Measurements from ENCODE around the gene MAP2K2.
A peak's percentile ranks its signal among the peaks of the same experiment; 100 is the strongest.
"Not testable (repeated sequence)": the region's sequence is repeated elsewhere in the genome, so short reads cannot be mapped to it uniquely, and the experiment has no call there.

Gene MAP2K2

DNA sequence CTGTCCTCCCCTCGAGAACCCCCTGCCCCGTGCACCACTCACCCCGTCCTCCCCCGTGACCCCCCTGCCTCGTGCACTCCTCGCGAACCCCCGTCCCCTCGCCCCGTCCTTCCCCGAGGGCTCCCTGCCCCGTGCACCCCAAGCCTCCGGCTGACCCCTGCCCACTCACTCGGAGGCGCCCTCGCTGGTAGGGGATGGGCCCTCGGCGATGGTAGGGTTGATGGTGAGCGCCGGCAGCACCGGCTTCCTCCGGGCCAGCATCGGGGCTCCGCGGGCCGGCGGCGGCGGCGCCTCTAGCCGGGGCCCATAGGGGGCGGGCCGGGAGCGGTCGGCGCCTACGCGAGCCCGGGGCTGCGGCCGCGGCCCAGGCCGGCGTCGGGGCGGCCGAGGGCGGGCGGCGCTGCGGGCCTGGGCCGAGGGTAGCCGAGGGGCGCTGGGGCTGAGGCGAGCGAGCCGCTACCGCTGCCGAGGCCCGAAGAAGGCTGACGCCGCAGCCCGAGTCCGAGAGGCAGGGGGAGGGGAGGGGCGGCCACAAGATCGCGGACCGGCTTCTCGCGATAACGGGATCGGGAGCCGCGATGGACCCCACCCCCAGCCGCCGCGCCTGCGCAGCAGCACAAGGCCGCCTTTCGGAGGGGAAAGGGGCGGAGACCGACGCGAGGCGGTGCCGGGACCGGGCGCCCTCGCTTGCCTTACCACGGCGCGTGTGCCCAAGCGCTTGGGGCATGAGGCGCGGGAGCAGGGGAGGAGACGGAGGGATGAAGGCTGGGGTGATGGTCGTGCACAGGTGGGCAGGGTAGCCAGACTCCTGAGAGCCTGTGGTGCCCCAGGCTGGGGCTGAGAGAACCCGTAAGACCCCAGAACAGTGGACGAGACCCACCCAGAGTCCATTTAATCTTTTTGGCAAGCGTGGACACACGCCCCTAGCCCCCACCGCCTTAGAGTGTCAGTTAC, at the start of gene MAP2K2:
Gene MAP2K2 (minus strand): TSS at position 508 of the 954 bp plus-strand sequence. CDS start 247 bp downstream, at position 261.
- peak; percentile 93 to 98 for DNase-seq

DNA sequence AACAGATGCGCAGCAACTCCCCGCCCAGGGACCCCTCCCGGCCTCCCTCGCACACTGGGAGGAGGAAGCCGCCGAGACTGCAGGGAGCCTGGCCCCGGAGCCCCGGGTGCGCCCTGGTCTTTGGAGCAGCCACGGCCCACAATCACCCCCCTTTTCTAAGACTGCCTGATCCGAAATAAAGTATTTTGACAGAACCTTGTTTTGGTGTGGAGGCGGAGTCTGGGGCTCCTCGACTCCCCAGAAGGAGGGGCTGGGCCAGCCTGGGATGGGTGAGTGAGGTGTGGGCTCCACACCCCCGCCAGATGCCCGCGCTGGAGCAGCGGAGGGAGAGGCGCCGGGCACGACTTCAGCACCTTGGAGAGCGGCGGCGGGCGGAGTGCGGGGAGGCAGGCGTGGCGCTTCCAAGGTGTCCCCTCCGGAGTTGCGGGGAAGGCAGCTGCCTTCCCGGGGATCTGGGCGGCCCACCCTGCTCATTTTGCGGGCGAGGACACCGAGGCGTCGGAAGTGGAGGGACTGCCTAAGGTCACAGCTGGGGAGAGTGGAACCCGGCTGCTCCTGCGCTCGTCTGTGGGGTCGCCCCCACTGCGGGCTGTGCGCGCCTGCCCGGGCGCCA, 49.0 kb upstream of the MAP2K2 start:
- DNase-seq: peak; percentile 30 to 70

DNA sequence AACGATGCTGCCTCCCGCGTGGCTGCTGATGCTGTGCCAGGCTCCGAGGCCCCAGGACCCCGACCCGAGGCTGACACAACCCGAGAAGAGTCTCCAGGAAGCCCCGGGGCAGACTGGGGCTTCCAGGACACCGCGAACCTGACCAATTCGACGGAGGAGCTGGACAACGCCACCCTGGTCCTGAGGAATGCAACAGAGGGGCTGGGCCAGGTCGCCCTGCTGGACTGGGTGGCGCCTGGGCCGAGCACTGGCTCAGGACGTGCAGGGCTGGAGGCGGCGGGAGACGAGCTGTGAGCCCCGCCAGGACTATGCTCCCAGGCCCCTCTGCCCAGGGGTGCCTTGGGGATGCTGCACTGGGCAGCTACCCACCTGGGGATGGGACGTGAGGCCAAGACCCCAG, 47.8 kb upstream of the MAP2K2 start:
- DNase-seq: no peak

DNA sequence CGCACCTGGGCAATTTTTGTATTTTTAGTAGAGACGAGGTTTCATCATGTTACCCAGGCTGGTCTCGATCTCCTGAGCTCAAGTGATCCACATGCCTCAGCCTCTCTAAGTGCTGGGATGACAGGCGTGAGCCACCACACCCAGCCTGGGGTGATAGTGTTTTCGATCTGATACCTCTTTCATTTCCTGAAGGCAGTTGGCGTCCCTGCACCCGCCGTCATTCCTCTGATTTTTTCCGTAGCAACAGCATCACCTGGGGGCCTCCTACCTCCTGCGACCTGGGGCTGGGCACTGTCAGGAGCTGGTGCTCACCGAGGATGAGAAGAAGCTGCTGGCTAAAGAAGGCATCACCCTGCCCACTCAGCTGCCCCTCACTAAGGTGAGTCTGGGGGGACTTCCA, 40.3 kb upstream of the MAP2K2 start:
- DNase-seq: no peak

DNA sequence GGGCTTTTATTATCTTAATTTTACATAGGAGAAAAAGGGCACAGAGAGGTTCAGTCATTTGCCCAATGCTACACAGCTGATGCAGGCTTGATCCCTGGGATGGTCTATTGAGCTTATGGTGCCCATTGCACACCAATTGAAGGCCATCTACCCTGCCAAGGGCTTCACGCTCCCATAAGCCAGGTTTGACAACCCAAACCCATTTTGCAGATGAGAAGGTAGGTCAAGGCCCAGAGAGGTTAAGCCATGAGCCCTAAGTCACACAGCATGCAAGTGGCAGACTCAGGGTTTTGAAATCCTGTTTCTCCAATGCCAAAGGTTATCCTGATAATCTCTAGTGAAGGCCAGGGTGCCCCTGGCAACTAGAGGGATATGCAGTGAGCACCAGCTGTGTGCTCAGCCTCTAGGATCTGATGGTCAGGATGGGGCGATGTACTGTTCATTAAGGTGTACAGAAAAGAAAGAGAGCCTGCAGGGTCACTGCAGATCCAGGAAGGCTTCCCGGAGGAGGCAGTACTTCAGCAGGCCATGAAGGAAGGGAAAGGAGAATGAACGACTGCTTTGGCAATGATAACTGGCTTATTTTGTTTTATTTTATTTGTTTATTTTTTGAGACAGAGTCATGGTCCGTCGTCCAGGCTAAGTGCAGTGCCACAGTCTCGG, 37.6 kb upstream of the MAP2K2 start:
- no peak for DNase-seq

DNA sequence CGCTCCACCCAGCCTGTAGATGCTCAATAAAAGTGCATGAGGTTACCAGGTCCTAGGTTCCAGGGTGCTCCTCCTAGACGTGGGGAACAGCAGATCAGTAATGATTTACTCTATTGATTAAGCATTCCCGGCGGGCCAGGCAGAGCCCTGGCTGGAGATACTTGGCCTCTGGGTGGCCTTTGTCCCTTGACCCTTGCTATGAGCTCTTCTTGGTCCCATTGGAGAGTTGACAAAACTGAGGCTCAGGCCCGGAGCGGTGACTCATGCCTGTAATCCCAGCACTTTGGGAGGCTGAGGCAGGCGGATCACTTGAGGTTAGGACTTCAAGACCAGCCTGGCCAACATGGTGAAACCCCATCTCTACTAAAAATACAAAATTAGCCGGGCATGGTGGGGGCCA, 34.0 kb upstream of the MAP2K2 start:
- DNase-seq: not testable (repeated sequence)

DNA sequence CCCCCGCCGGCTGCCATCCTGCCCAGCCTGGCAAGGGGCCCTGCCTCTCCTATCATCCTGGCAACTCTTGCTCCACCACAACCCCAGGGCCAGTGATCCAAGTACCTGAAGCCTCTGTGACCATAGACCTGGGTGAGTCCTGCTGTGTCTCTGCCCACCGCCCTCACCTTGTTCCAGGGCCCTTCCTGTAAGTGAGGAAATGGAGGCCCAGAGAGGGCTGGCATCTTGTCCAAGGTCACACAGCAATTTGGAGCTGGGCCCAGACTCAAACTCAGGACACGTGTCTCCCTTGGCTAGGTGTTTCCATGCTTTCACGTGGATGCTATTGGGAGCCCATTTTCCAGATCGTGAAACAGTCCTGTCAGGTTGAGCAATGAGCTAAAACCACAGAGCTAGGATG, 33.2 kb upstream of the MAP2K2 start:
- no peak for DNase-seq

DNA sequence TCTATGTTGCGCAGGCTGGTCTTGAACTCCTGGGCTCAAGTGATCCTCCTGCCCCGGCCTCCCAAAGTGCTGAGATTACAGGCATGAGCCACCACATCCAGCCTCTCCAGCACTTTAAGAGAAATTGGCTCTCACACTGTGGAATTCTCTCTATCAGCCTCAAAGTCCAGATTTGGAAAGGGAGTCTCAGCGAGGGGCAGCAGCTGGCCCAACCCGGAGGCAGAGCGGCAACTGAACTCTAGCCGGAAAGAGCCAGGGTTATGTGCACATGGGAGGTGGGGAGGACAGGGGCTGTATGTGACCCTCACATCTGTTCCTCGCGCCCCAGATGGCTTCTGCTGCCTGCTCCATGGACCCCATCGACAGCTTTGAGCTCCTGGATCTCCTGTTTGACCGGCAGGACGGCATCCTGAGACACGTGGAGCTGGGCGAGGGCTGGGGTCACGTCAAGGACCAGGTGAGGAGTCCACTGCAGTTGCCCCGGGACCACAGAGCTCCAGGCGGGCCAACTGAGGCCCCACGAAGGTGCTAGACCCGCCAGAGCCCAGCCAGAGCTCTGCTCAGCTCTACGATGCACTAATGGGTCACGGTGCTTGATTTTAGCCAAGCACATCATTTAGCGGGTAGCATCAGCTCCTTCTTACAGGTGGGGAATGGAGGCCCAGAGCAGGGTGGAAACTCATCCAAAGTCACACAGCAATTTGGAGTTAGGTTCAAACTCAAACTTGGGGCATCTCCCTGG, 30.8 kb upstream of the MAP2K2 start:
- no peak for DNase-seq

DNA sequence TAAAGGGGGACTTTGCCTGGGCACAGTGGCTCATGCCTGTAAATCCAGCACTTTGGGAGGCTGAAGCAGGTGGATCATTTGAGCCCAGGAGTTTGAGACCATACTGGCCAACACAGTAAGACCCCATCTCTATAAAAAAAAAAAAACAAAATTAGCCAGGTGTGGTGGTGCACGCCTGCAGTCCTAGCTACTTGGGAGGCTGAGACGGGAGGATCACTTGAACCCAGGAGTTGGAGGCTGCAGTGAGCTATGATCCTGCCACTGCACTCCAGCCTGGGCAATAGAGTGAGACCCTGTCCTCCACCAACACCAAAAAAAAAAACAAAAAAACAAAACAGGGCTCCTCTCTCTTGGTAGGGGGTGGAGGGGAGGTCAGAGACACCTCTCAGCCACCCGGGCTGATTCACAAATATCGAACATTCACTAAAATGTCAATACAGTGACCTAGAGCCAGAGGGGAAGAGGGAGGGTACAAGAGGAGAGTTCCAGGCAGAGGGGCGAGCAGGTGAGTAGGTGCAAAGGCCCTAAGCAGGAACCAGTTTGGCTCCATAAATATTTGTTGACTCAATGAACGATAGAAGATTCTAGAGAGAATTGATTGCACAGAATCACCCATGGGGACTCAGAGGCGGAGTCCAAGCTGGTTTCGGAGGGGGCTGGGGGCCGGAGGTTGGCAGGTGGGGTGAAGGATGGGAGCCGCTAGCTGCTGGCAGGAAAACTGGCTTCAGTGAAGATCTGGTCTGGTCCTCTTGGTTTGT, 28.5 kb upstream of the MAP2K2 start:
- no peak for DNase-seq

DNA sequence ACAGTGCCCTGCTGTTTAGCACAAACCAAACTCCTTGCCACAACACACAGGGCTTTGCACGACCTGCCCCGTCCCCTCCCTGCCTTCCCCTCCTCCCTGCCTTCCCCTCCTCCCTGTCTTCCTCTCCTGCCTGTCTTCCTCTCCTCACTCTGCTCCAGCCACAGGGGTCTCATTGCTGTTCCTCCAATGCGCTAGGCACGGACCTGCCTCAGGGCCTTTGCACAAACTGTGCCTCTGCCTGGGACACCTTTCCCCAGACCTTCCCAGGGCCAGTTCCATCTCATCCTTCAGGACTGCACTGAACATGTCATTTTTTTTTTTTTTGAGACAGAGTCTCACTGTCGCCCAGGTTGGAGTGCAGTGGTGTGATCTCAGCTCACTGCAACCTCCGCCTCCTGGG, 27.7 kb upstream of the MAP2K2 start:
- no peak for DNase-seq

DNA sequence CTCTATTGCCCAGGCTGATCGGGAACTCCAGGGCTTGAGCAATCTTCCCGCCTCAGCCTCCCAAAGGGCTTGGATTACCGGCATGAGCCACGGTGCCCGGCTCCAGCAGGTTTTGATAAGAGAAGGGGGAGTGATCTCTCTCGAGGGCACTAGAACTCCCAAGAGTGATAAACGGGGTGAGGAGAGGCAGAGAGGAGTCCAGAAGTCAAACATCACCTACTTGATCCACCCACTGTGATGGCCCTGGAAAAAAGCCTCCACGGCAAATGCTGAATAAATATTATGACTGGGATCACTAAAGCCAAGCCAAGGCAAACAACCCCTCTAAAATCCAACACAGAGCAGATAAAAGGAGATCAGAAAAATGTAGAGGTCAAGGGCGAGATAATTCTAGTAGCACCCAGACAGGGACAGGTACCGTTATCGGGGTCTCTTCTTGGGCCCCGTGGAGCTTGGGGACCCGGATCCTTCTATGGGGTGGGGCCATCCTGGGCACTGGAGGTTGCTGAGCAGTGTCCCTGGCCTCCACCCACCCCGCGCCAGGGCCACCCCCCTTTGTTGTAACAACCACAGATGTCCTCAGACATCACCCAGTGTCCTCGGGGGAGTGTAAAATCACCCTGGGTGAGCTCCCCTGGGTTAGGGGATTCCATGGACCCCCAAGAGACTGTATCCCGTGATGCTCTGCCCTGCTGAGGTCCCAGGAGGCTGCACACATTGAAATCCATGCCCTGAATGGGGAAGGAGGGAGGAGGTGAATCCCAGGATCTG, 25.8 kb upstream of the MAP2K2 start:
- DNase-seq: no peak

DNA sequence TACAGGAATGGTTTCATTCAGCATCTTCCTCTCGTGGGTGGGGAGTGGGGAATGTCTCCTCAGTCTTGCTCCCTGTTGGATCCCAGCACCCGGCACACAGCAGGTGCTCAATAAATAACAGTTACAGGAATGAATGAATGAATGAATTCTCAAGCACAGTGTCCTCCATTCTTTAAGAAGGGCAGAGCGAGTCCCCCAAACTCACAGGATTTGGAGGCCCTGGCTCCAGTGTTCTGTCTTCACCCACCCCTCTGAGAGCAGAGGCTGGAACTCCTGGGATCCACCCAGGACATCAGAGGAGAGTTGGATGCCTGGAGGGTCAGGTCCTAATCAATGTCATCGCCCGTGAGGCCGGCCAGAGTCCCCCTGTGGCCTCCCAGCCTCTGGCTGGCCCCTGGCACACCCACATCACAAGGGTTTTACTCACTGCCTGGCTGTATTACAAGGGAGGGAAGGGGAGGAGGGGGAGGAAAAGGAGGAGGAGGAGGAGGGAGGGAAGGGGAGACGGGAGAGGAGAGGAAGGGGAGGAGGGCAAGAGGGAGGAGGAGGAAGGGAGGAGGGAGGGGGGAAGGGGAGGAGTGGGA, 20.8 kb upstream of the MAP2K2 start:
- no peak for DNase-seq

DNA sequence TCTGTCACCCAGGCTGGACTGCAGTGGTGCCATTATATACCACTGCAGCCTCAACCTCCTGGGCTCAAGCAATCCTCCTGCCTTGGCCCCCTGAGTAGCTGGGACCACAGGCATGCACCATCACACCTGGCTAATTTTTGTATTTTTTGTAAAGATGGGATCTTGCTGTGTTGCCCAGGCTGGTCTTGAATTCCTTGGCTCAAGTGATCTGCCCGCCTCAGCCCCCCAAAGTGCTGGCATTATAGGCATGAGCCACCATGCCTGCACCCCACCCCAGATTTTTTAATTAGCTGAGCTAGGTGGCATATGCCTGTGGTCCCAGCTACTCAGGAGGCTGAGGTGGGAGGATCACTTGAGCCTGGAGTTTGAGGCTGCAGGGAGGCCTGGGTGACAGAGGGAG, 19.0 kb upstream of the MAP2K2 start:
- not testable (repeated sequence) for DNase-seq

DNA sequence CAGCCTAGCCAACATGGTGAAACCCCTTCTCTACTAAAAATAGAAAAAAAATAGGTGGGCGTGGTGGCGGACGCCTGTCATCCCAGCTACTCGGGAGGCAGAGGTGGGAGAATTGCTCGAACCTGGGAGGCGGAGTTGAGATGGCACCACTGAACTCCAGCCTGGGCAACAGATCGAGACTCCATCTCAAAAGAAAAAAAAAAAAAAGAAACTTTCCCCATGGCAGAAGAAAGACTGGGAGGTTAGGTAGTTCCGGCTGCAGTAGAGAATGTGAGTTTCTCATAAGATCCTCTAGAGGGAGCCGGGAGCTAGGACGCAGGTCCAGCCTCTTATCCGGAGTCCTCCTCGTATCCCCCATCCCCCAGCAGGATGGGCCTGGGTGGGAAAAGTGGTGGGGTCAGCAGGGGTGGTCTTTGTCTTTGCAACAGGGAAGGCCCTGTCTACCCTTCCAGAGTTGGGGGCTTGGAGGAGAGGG, 16.4 kb upstream of the MAP2K2 start:
- DNase-seq: no peak

DNA sequence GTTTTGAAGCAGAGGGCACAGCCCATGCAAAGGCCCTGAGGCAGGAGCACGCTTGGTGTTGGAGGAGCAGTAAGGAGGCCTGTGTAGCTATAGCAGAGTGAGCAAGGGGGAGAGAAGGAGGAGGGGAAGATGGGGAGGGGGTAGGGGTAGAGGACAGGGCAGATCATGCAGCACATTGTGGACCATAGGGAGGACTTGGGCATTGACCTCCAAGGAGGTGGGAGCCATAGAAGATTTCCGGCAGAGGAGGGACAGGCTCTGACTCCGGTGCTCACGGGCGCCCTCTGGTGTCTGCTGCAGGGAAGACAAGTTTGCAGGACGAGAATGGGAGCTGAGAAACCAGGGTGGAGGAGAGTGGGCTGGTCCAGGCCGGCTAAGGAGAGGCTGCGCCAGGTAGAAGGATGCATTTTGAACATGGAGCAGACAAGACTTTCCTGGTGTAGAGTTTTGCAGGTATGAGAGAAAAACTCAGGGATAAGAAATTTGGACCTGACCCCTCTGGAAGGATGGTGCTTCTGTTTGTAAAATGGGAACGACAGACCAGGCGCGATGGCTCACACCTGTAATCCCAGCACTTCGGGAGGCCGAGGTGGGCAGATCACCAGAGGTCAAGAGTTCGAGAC, 15.8 kb upstream of the MAP2K2 start:
- peak; percentile 79 to 89 for DNase-seq

DNA sequence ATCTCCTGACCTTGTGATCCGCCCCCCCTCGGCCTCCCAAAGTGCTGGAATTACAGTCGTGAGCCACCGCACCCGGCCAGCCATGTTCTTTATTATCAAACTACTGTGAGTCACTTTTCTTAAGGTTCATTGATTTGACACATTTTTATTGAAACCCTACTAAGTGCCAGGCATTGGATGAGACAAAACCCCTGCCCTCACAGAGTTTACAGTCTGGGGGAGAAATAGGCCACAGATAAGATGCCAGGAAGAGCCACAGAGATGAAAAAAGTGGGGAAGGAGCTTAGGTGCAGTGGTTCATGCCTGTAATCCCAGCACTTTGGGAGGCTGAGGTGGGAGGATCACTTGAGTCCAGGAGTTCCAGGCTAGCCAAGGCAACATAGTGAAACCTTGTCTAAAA, 14.5 kb upstream of the MAP2K2 start:
- no peak for DNase-seq

DNA sequence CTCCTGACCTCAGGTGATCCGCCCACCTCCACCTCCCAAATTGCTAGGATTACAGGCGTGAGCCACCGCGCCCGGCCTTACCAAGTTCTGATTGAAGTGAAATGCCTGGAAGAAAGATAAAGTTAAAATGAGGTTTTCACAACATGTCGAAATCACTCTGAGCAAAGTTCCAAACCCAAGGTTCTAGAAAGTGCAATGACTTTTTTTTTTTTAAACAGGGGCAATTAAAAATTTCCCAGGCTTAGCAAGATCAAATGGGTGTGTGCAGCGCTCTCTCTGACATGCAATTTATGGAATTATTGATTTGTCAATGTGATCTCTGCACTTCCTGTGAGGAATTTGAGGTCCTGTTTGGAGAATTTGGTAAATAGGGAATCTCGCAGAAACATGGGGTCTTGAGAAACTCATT, 12.8 kb upstream of the MAP2K2 start:
- no peak for DNase-seq

DNA sequence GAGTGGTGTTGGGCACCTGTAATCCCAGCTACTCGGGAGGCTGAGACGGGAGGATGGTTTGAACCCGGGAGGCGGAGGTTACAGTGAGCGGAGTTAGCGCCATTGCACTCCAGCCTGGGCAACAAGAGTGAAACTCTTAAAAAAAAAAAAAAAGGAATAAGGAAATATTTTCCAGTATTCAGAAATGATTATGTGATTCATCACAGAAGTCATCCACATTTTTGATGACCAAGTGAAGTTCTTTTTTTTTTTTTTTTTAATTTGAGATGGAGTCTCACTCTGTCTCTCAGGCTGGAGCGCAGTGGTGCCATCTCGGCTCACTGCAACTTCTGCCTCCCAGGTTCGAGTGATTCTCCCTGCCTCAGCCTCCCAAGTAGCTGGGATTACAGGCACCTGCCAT, 11.5 kb upstream of the MAP2K2 start:
- DNase-seq: not testable (repeated sequence)

DNA sequence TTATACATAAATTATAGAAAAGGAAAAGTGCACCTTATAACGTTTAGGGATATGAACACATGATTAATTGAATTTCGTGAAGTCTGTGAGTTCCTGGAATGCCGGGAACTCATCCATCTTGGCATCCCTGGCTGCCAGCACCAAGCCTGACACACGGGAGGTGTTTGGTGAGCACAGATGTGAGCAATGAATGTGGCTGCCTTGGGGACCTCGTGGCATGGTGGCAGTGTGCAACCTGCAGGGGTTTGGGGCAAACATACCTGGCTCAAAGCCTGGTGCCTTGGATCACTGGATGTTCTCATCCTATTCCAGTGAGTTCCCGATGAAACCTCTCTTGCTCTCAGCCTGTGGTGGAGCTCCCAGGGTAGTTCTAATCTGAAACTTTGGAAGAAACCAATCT, 10.4 kb upstream of the MAP2K2 start:
- DNase-seq: no peak

DNA sequence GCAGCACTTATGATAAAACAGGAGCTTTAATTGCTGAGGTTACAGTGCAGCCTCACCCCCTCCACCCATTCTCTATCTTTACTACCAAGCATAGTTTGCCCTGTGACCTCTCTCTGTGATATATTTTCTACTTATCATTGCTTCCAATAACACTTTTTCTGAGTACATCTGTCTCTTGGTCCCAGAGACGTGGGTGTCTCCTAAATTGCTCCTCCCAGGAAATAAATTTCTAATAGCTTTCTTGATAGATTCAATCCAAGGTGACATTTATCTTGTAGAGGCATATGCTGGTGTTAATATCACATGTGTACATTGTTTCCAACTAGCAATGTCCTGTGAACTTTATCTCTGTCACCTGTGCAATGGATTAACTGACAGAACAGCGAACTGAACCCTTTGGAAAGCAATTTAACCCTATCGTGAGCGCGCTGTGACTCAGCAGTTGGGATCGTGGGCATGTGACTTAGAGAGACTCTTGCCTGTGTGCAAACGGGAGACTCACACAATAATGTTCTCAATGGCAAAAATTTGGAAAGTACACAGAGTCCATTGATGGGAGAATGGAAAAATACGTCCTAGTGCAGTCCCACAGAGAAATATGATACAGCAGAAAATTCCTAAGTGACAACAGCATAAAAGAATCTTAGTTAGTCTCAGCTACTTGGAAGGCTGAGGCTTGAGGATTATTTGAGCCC, 7.0 kb upstream of the MAP2K2 start:
- DNase-seq: no peak
